Activated CD4-positive, alpha-beta T cell treated with anti-CD3 and anti-CD28 coated beads, Interleukin-2, Interleukin-6, amounts not matched to agents 100 ng/mL and 50 ng/mL, durations not matched to agents 16 hours and 8 hours (primary cell): ENCODE results near the gene MFAP2.

ENCODE experiments used
- DNase-seq: peaks from one replicate; pipeline ENCODE4 v3.0.0-alpha.2; 2020

MFAP2 gene, protein sequence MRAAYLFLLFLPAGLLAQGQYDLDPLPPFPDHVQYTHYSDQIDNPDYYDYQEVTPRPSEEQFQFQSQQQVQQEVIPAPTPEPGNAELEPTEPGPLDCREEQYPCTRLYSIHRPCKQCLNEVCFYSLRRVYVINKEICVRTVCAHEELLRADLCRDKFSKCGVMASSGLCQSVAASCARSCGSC

DNA sequence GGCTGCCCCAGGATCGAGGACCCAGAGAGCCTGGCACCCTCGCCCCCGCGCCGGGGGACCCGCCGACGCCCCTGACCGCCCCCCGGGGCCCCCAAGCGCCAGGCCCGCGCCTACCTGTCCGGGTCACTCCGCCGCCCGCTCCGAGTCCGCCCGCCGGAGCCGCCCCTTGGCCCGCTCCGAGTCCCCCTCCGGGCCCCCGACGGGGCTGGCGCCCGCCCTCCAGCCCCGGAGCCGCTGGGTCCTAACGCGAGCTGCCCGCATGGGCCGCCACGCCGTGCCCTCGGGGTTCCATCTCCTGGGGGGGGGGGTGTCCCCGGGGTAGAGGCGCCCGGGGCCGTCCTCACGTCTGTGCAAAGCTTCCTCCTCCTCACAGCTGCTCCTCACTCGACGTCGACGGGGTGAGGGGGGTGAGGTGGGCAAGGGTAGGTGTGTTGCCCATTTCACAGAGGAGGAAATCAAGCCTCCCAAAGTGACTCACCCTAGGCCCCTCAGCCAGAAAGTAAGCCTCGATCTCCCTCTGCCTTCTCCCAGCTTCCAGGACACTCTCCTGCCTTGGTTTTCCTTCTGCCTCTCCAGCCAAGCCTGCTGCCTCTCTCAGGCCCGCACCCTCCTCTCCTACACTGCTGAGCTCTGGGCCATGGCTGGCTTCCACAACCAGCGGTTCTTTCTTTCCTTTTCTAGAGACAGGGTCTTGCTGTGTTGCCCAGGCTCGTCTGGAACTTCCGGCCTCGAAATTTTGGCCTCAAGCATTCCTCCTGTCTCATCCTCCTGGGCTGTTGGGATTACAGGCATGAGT lies at the start of gene MFAP2:
Gene MFAP2, minus strand, starts transcription at position 148 of the 796 bp plus-strand sequence. CDS start 2,347 bp downstream, outside the sequence.
- no peak for DNase-seq

DNA sequence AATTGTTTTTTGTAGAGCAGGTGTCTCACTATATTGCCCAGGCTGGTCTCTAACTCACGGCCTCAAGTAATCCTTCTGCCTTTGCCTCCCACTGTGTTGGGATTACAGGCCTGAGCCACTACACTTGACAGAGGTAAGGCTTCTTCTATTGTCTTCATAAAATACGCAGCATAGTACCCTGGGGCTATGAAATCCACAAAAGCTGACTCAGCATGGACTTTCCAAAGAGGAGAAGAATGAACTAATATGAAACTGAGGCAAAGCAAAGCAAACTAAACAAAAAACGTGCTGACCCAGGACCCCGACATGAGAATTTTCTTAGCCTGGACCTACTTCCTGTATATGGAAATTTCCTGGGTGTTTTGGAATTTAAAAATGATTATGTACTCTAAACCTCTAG lies 49.8 kb upstream of the MFAP2 start:
- DNase-seq: no peak

DNA sequence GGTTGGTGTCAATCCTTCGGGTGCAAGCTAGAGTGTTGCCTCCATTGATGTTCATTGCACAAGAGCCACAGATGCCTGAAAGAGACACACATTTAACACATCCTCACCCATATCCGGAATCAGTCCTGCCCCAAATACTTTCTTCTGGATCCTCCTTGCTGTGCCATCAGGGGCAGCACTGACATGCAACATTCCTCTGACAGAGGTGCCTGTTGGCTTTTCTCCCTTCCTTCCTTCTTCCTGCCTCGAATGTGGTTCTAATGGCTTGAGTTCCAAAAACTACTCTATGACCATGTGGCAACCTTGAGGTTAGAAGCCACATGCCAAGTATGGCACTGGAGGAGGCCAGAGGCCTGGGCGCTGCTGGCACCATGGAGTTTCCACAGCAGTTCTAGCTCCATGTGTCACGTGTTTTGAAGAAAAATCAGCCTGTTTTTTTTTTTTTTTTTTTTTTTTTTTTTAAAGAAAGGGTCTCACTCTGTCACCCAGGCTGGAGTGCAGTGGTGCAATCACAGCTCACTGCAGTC lies 48.3 kb upstream of the MFAP2 start:
- no peak for DNase-seq

DNA sequence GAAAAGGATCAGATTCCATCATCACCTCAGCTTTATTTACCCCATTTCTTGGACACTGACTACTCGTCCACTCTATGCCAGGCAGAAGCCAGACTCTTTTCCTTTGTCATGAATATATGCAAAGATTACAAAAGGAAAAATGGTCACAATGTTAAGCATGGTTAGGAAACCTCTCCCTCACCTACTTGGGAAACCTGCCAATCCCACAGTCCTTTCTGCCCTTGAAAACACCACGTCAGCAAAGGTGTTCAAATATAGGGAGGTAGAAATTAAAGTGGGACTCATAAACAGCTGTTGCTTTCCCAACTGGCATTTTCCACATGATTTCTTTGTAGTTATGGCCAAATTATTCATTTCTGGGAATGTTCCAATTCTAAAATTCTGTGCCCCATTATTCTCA lies 47.5 kb upstream of the MFAP2 start:
- no peak for DNase-seq

DNA sequence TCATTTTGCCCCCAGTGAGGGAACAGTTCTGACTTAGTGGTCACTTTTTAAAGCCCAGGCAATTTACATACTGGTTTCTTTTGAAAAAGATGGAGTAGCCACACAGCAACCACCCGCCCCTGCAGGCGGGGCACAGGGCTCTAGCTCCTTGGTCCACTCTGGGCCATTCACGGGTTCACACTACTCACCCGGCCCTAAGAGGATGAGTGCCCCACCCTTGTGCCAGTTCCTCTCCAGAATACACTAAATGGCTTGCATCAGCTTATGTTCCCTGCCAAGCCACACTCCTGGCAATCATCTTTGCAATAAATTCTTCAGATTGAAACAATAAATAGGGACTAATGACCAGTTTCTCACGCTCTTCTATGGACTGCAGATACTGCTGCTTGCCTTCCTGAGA lies 47.0 kb upstream of the MFAP2 start:
- no peak for DNase-seq

DNA sequence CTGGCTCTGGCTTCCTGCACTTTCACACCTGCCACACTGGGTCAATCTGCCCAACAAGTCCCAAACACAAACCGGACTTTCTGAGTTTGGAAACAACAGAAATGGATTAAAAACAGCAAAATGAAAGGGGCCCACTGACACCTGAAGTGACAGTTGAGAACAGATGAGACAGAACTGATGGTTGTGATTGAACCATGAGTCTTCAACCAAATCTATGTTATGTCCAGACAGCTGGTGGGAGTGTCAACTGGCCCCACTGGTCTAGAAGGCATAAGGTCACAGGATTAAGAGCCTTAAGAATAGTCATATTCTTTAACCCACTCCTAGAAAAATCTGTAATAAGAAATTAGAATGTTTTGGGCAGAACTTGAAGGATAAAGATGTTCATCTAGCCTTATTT lies 44.3 kb upstream of the MFAP2 start:
- no peak for DNase-seq

DNA sequence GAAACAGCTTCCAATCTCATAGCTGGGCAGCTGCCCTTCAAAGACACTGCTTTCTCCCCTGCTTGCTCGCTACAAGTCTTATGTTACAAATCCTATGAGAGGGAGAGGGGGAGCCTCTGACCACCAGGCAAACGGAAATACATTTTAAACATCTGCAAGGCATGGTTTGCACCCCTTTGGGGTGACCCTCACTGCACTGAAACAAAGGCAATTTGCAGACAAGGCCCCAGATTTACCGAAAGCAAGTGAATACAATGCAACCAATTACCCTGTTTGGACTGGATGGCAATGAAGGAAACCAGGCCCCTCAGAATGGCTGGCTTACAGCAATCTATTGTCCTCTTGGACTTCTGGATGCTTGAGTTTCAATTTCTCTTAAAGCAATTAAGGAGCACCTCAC lies 43.2 kb upstream of the MFAP2 start:
- no peak for DNase-seq

DNA sequence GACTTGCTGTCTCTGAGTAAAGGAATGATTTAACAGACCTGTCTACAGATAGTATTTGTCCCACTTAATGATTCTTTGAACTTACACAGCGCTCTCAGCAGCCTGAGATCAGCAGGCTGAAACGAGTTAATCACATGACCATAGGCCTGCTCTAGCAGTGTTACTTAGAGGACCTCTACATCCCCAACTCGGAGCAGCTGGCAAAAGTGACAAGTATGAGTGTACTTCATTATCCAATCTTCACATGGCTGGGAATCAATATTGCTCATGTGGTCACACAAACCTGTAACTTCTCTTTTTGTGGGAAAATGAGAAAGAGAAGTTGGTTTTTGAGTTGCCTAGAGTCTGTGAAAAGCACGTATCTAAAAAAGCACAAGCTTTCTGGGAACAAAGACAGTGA lies 42.7 kb upstream of the MFAP2 start:
- DNase-seq: no peak

DNA sequence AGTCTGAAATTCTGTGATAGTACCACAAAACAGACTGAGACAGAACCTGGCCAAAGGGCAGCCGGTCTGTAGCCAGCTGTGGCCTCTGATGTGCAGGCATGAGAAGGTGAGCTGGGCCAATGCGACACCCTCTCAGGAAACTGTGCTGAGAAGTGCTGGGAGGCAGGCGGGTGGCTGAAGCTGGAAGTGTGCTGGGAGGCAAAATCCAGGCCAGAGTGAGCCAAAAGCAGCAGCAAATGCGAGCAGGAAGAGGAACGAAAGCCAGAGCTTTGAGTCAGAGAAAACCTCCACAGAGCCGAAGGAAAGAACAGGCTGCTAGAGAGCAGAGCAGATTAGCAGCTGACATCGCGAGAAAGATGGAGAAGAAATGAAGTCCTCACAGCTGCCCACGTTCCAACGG lies 41.5 kb upstream of the MFAP2 start:
- no peak for DNase-seq

DNA sequence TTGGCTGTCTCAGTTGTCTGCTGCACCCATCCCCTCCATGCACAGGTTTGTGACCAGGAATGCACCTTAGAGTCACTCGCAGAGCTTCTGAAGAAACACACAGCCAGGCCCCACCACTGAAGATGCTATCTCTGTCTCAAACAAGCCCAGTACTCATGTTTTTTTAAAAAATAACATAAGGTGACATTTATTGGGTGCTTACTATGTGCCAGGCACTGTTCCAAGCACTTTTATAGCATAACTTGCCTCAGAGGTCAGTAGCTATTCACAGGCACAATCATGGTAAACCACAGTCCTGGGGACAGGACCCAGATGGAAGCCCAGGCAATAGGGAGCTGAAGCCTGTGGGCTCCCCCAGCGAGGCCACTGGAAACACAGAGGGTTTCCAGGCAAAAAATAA lies 40.1 kb upstream of the MFAP2 start:
- no peak for DNase-seq

DNA sequence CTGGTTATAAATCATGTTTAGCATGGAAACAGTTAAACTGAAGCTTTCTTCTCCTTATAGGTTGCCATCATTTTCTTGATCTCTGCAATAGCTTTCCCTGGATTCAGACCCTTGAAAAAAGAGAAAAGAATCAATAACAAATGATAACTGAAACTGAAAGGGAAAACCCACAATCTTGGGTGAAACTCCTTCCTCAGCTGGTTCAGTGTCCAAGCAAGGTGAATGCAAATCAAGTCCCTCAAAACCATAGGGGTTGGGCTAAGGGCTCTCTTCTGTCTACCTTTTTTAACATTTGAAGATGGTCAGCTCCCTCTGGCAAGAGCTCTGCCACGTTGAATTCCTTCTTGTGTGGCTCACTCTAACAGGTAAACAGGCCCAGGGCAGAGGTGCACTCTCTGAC lies 38.4 kb upstream of the MFAP2 start:
- no peak for DNase-seq

DNA sequence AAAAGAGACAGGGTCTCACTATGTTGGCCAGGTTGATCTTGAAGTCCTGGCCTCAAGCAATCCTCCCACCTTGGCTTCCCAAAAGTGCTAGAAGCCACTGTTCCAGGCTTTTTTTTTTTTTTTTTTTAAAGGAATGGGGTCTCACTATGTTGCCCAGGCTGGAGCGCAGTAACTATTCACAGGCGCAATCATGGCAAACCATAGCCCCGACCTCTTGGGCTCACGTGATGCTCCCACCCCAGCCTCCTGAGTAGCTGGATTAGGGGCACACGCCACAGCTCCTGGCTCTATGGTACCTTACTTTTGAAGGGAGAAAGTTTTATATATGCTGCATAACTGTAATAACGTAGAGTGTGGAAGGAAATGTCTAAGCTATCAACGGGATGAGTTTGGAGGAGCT lies 37.0 kb upstream of the MFAP2 start:
- DNase-seq: no peak

DNA sequence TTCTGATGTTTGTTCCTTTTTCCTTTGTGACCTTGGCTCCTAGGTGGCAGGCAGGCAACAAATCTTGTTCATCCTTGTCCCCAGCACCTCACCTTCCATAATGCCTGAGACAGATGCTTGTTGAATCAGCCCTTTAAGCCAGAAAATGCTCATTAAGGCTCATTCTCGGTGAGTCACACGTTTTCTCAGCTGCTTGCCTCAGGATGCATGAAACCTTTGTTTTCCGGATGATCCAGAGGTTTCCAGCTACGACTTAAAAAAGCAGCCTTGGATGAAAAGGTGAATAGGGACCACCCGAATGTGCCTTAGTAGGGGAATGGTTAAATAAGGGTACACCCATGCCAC lies 35.9 kb upstream of the MFAP2 start:
- DNase-seq: no peak

DNA sequence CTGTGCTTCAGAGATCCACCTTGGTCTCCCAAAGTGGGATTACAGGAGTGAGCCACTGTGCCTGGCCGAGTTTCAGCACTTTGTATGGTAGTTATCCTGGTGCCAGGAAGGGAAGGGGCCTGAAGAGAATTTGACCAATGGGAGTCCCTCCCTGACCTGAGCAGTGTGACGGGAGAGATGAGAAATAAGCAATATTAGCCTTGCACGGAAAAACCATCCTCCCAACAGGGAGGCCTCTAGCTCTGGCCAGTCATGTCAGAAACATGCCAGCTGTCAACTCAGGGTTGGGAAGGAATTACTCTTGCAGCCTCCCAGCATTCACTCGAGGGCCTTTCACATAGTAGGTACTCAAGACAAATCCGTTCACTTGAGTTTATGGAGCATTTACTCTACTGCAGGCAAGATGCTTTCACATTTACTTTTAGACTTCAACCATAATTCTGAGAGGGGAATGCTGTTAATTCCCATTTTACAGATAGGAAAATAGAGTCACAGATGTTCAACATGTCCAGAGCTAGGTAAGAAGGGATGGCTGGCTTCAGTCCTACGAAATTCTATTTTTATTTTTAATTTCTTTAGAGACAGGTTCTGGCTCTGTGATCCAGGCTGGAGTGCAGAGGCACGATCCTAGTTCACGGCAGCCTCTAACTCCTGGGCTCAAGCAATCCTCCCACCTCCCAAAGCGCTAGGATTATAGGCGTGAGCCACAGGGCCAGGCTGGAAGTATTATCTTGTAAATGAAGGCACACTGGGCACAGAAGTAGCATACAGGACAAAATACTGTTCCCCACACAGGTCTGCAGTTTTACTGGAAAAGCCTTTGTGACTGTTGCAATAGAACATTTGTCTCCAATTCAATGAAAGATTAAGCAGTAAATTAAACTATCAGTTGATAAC lies 34.5 kb upstream of the MFAP2 start:
- DNase-seq: no peak

DNA sequence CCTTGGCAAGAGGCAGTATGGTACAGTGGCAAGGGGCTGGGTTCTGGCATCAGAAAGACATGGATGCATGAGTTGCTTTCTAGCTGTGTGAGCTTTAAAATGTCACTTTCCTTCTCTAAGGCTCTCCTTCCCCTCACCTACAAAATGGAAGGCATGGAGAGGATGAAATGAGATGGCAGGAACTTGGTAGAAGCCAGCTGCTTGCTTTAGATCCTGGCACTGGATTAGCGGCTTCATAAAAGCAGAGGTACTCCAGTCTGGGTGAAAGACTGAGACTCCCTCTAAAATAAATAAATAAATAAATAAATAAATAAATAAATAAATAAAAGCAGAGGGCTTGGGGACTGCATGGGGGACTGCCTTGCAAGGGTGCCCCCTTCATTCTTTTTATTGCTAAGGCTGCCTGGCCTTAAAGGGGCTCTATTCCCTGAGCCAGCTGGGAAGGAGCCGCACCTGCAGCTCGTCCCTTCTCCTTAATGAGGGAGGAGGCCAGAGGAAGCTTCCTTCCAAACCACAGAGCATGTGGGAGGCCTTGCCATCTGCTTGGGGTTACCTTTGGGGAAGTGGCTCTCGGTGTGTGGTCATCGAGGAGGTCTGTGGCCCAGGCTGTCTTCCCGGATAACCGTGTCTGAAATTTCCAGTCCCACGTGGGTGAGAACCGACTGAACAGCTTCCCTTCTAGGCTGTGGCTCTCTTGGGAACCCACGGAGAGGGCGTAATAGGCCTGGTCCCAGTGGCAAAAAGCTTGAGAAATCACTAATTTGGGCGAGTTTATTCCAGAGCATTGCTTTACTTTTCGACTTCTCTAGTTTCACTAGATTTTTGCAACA lies 33.3 kb upstream of the MFAP2 start:
- DNase-seq: no peak

DNA sequence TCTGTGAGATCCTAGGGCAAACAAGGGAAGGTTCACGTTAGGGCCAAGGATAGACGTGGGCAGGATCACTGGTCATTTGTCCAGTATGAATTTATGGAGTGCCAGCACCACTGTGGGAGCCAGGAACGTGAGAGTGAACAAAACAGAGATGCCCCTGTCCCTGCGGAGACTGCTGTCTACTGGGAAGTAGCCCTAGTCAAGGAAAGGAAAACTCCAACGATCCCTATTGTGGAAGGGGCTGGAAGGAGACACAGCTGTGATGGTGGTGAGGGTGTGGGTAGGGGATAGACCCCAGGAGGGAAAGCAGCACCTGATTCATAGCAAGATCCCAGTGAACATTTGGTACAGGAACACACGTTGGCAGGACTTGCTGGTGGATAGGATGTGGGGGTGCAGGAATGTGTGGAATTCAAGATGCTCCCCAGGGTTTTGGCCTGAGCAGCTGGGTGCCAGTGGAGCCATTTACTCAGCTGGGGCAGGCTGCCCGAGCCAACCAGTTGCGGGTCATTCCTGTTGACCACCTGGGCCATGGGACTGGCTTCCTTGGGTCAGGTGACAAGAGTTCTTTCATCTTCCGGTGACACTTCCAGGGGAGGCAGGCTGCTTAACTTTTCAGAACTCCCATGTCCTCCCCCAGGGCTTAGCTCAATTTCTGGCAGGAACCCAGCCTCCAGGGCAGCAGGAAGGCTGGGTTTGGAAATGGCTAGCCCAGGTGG lies 32.5 kb upstream of the MFAP2 start:
- DNase-seq: no peak

DNA sequence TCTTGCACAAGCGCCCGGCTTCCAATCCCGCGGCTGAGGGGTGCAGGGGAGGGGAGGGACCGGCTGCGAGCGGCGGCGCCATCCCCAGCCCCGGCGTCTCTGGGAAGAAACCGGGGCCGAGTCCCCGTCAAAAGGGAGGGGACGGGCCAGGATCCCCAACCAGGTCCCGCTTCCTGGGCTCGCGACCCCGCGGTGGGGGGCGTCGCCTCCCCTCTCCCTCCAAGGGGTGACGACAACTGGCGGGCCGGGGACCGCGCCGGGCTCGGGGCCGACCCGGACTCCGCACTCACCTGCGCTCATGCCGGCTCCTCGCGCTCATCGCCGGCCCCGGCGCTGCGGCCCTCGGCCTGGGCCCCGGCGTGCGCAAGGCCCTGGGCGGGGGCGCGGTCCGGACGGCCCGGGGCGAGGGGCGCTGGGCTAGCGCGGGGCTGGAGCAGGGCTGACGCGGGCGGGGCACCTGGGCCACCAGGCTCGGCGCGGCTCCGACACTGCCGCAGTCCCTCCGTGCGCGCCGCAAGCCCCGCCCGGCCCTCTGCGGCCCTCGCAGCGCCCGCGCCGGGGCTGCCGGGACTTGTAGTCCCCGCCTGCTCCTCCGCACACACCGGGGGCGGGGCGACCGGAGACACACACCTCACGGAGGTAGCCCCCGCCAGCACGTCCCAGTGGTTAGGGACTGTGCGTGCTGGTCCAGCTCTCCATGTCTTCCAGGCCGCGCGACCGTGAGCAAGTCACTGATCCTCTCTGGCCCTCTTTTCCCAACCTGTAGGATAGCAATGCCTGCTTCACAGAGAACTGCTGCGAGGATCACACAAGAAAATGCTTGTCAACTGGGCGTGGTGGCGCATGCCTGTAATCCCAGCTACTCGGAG lies 31.3 kb upstream of the MFAP2 start, which contains the start of gene ATP13A2:
Gene ATP13A2, minus strand, starts transcription at position 490 of the 869 bp plus-strand sequence. Its CDS starts 190 bp downstream, at position 300.
- peak; percentile 89 for DNase-seq

DNA sequence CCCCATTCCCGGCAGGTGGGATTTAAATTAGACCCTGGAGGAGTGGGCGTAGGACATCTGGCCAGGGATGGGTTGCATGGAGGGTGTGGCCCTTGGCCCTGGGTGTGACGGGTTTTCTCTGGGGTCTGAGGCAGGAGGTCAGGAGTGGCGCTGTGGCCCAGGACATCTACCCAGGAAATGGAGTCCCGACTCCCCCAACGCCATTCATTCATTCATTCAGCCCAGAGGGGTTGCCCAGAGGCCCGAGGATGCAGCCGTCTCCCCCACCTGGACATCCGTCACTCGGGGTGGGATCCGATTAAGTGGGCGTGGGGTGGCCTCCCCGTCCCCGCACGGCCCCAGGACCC lies 30.6 kb upstream of the MFAP2 start:
- DNase-seq: no peak

DNA sequence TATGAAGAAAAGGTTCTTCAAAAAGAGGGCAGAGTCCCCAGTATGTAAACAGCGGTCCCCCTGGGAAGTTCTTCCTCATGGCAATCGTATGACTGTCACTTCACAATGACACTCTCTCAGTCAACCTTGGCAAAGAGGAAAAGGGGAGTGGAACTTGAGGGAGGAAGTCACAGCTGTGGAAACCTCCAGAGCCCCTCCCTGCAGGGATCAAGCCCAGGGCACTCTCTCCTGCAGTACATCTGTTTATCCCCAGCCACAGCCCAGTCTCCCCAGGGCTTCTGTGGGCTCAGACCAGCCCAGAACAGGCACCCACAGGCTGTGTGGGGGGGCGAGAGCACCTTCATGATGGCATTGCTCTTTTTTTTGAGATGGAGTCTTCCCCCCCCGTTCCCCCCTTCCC lies 29.3 kb upstream of the MFAP2 start:
- no peak for DNase-seq

DNA sequence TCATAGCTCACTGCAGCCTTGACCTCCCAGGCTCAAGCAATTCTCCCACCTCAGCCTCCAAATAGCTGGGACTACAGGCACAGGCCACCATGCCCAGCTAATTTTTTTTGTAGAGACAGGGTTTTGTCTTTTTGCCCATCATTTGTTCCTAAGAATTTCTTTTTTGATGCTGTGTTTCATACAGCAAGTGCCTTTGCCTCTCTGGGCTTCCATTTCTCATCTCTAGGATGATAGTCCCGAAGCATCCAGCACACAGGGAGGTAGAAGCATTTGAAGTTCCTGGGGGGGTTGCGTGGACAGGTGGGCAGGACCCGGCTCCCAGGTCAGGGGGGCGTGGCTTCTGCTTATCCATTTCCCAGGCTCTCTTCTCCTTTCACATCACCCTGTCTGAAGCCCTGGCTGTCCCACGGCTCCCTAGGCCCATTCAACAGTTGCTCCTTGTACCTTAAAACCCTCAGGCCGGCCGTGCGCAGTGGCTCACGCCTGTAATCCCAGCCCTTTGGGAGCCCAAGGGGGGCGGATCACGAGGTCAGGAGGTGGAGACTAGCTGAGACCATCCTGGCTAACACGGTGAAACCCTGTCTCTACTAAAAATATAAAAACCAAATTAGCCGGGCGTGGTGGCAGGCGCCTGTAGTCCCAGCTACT lies 27.9 kb upstream of the MFAP2 start:
- no peak for DNase-seq
